IPS-11a (cell line): Measurements from ENCODE around the gene HELZ.
"Not testable (repeated sequence)": the region's sequence is repeated elsewhere in the genome, so short reads cannot be mapped to it uniquely, and the experiment has no call there.

Experiments
- H3K4me3 ChIP-seq: one replicate; pipeline ENCODE4 v1.5.1; 2013; ENCODE audit warnings: low read depth, low read length, control low read depth

HELZ gene

GRCh38 chr17:67054011-67054591 is 190.9 kb downstream of the HELZ start:
- H3K4me3 ChIP-seq, result no peak overlapping the region

GRCh38 chr17:67053438-67054000 is 191.5 kb downstream of the HELZ start:
- no peak overlapping the region for H3K4me3 ChIP-seq

- no peak overlapping the region for H3K4me3 ChIP-seq
Measured at GRCh38 chr17:67052720-67053437, 192.1 kb downstream of the HELZ start.

GRCh38 chr17:67051837-67052236 is 193.2 kb downstream of the HELZ start:
- H3K4me3 ChIP-seq, result no peak overlapping the region

- no peak overlapping the region for H3K4me3 ChIP-seq
Measured at GRCh38 chr17:67051155-67051538, 193.8 kb downstream of the HELZ start.

- H3K4me3 ChIP-seq, result no peak overlapping the region
Measured at GRCh38 chr17:67050471-67051154, 194.4 kb downstream of the HELZ start.

GRCh38 chr17:67050066-67050465 is 194.9 kb downstream of the HELZ start:
- no peak overlapping the region for H3K4me3 ChIP-seq

- H3K4me3 ChIP-seq, result no peak overlapping the region
Measured at GRCh38 chr17:67049025-67049739, 195.8 kb downstream of the HELZ start.

- H3K4me3 ChIP-seq, result no peak overlapping the region
Measured at GRCh38 chr17:67047382-67047781, 197.6 kb downstream of the HELZ start.

GRCh38 chr17:67046398-67046797 is 198.6 kb downstream of the HELZ start:
- H3K4me3 ChIP-seq, result no peak overlapping the region

- no peak overlapping the region for H3K4me3 ChIP-seq
Measured at GRCh38 chr17:67044940-67045339, 200.1 kb downstream of the HELZ start.

GRCh38 chr17:67044016-67044772 is 200.8 kb downstream of the HELZ start, which contains the start of gene CACNG1:
Gene CACNG1, plus strand, starts transcription at chr17:67044554. Its CDS starts 107 bp downstream, at chr17:67044661.
- H3K4me3 ChIP-seq, result no peak within 1 kb of the TSS

GRCh38 chr17:67043283-67043682 is 201.7 kb downstream of the HELZ start:
- no peak overlapping the region for H3K4me3 ChIP-seq

- no peak overlapping the region for H3K4me3 ChIP-seq
Measured at GRCh38 chr17:67041941-67042899, 202.8 kb downstream of the HELZ start.

- H3K4me3 ChIP-seq, result no peak overlapping the region
Measured at GRCh38 chr17:67041531-67041930, 203.5 kb downstream of the HELZ start.

- H3K4me3 ChIP-seq, result not testable (repeated sequence)
Measured at GRCh38 chr17:67041119-67041518, 203.9 kb downstream of the HELZ start.

- H3K4me3 ChIP-seq, result no peak overlapping the region
Measured at GRCh38 chr17:67040652-67041051, 204.3 kb downstream of the HELZ start.

GRCh38 chr17:67038861-67039365 is 206.1 kb downstream of the HELZ start:
- H3K4me3 ChIP-seq, result no peak overlapping the region
